Stimulated activated CD8-positive, alpha-beta memory T cell treated with anti-CD3 and anti-CD28 coated beads, Interleukin-2, amount 100 ng/mL, for 1 hour (primary cell): ENCODE results near the gene STMN3.

Source experiments
- DNase-seq, 2 donors: peaks; one replicate each; pipeline ENCODE4 v3.0.0-alpha.2; 2020; ENCODE audit warnings: low read depth in 2 of 2

Gene STMN3

DNA sequence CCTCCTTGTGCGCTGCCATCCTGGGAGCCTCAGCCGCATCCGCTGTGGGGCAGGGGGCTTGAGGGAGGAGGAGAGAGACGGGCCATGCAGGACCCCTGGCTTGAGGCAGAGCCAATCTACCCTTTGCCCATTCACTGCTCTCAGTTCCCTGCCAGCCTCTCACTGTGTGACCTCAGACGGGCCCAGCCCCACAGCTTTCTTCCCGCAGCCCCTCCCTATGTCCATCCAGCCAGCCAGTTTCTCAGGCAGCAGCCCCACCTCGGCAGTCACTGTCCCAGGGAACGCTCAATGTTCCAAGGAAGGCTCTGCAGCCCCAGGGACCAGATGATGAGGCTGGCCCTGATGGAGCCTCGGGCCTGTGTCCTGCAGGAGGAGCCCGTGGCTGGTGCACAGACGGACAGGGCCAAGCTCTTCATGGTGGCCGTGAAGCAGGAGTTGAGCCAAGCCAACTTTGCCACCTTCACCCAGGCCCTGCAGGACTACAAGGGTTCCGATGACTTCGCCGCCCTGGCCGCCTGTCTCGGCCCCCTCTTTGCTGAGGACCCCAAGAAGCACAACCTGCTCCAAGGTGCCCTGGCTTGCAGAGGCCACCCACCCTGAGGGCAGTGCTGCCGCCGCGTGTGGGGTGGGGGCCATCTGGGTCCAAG, 39.3 kb upstream of the STMN3 start:
- no peak for DNase-seq

DNA sequence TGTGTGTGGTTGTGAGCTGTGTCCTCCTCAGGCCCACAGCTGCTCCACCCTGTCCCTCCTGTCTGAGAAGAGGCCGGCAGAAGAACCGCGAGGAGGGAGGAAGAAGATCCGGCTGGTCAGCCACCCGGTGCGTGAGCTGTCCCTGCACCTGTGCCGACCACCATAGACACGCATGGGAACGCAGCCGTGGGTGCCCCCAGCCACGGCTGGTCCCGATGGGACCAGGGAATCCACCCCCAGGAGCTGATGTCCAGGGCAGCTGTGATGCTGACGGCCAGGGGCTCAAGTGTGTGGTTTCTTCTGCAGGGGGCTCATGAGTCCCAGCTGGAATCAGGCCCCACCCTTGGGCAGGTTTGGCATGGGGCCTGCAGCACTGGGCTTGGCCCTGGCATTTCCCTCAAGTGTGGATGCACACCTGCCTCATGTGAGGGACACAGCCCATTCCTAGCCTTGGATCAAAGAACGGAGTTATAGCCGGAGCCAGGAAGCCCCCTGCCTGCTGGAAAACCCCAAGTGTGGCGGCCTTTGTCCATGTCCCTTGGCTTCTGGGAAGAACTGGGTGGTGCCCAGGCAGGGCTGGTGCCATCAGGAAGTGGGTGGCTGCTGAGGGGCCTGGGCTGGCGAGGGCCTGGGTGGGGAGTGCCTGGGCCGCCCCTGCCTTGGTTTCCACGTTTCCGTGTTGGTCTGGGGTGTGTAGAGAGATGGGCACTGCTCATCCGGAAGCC, 38.6 kb upstream of the STMN3 start:
- DNase-seq: no peak

DNA sequence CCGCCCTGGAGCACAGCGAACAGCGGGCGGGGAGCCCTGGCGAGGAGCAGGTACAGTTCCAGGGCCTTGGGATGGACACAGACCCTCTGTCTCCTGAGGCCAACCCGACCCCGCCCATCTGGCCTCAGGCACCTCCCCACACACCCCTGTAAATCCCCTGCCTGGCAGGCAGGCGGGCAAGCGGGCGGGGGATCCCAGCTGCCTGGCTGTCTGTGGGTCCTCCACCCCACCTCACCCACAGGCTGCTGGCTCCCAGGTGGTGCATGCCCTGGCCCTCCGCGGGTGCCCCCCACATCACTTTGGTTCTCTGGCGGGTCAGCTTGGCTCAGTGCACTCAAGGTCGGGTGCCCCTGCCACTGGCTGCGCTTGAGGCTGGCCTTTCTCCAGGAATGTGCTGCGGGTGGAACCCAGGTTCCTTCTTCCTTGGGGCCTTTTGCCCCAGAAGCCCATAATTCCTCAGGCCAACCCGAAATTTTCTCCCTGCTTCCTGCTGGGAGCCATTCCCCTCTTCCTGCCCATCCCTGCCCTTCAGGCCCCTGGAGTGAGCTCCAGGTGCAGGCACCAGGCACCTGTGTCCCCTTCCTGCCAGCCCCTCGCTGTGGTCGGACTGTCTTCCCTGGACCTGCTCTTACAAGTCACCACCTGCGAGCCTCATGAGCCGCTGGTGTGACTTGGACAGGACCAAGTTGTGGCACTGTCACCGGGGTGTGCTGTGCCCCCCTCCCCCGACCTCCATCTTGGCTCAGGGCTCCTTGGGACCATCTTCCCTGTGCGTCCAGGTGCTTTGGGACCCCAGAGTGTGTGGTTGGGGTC, 37.9 kb upstream of the STMN3 start:
- no peak for DNase-seq

DNA sequence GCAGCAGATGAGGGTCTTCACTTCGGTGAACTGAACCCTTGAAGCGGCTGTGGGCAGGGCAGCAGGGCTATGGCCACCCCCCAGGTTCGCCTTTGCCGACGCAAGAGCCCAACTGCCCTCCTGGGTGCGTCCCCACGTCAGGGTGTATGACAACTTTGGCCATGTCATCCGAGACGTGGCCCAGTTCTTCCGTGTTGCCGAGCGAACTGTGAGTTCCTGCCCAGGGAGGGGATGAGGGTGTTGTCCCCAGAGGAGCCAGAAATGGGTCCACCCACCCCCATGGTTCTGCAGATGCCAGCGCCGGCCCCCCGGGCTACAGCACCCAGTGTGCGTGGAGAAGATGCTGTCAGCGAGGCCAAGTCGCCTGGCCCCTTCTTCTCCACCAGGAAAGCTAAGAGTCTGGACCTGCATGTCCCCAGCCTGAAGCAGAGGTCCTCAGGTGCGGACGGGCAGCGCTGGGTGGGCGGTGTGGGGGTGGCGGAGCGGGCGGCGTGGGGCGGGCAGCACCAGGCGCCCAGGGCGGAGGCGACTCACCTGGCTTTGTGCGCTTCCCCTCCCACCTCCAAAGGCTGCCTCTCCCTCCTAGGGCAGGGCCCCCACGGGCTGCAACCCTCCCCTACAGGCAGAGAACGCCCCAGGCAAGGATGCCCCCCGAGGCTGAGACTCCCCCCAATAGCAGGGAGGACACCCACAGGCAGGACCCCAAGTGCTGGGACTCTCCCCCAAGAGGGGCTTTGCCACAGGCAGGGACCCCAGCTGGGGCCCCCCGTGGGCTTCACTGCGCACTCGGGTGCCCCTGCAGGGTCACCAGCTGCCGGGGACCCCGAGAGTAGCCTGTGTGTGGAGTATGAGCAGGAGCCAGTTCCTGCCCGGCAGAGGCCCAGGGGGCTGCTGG, 37.0 kb upstream of the STMN3 start:
- DNase-seq: no peak

DNA sequence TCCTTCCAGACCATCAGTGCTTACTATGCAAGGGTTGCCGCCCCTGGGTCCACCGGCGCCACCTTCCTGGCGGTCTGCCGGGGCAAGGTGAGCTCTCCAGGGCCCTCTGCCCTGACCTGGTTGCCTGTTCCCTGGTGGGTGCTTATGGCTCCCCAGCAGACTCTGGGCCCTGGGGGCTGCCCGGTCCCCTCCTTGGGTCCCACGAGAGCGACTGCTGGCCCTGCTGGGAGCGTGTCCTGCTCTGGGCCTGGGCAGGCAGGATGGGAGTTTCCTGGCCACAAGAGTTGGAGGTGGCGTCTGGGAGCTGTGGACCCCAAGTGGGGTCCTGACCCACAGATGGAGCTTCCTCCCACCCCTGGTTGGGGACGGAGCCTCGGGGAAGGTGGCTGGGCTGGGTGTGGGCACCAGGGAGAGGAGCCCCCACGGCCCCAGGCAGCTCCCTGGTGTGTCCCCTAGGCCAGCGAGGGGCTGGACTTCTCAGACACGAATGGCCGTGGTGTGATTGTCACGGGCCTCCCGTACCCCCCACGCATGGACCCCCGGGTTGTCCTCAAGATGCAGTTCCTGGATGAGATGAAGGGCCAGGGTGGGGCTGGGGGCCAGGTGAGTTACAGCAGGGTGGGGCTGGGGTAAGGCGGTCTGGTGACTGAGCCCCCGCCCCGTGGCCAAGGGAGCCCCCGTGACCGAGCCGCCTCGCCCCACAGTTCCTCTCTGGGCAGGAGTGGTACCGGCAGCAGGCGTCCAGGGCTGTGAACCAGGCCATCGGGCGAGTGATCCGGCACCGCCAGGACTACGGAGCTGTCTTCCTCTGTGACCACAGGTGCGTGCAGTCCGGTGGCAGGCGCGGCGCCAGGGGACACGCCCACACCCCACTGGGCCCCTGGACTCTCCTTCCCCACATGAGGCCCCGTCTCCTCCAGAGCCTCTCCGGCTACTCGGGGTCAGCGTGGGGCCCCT, 36.1 kb upstream of the STMN3 start:
- DNase-seq: no peak

DNA sequence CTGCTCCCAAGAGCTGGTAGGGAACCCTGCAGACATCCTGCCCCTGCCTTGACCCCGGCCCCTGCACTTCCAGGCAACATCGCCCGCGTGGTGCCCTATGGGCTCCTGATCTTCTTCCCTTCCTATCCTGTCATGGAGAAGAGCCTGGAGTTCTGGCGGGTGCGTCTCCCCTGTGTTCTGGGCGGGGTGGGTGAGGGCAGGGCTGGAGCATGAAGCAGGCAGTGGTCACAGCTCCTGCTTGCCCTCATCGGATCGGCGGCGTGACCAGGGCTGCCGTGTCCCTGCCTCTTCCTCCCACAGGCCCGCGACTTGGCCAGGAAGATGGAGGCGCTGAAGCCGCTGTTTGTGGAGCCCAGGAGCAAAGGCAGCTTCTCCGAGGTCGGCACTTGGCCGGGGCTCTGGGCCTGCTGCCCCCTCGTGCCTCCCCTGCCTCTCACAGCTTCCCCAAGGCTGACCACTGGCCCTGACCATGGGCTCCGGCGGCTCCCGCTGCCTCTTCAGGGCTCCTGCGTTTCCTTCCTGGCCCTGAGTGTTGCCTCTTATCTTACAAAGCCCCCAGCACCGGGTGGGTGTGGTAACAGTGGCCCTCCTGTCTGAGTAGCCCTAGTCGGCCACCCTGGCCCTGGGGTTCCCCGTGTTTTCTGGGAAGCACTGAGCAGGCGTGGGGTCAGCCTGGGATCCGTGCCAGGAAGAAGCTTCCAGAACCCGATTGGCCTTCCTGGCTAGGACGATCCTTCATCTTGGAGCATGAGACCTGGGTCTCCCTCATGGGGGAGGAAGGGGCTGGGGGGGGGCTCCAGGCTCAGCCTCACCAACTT, 35.2 kb upstream of the STMN3 start:
- DNase-seq: no peak

DNA sequence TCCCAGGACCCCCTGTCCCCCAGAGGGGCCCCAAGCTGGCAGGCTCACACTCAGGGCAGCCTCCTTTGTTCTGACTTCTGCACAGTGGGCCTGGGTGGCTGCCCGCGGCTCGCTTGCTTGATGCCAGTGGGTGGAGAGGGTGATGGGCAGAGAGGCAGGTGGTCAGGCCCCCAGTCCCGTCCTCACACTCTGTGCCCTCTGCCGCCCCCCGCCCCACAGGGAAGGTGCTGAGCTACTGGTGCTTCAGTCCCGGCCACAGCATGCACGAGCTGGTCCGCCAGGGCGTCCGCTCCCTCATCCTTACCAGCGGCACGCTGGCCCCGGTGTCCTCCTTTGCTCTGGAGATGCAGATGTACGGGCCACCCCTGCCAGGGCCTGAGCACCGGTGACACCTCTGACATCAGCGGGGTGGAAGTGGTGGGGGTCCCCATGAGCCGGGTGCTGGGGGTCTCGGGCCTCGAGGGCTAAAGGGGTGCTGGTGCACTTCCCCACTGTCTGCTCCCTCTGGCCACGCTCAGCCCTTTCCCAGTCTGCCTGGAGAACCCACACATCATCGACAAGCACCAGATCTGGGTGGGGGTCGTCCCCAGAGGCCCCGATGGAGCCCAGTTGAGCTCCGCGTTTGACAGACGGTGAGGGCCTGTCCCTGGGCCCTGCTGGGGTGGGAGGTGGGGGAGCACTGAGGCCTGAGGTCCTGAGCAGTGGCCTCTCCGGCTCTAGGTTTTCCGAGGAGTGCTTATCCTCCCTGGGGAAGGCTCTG, 34.4 kb upstream of the STMN3 start:
- no peak for DNase-seq

DNA sequence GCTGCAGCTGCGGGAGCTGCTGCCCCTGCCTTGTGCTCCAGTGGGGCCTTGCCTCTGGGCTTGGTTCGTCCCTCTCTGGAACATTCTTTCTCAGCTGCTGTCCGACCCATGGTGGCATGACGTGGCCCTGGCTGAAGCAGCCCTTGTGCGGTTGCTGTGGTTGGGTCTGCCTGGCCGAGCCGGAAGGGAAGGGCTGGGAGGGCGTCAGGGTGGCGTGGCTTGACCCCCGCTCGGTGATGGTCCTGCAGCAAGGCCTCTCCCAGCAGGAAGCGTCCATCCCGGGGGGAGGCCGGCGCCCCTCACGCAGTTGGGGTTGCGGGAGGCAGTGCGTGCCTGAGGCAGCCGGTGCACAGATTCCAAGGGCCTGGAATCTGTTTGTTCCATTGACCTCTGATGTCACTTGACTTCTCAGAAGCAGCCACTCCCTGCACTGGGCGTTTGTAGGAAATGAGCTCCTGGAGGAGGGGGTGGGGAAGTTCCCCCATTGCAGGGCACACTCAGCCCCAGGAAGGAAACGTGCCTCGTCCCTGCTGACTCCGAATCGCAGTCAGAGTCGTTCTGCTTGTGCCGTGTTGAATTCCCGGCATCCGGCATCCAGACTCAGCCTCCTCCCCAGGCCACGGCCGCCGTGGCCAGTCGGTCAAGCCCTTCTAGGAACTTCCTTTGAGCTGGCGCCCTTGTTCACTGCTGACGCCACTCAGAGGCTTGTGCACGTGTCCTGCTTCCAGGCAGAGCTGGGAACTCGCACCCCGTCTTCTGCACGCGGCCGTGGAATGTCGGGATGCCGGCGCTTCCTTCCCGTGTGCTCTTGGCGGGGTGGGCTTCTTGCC, 33.5 kb upstream of the STMN3 start:
- DNase-seq: no peak

DNA sequence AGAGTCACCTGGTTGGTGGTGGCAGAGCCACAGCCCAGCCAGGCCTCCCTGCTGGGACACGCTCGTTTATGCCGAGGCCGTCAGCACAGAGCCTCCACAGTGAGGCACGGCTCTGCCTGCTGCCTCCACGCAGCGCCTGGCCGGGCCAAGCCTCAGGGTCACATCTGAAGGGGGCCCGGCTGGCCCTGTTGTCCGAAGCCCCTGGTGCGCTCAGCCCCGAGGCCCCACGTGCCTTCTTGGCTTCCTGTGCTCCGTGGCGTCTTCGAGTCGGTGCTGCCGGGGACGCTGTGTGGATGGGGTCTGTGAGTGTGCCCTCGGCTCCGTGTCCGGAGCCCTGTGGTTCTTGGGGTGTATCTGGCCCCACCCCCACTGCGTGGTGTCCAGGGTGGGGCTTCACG, 32.9 kb upstream of the STMN3 start:
- DNase-seq: no peak

DNA sequence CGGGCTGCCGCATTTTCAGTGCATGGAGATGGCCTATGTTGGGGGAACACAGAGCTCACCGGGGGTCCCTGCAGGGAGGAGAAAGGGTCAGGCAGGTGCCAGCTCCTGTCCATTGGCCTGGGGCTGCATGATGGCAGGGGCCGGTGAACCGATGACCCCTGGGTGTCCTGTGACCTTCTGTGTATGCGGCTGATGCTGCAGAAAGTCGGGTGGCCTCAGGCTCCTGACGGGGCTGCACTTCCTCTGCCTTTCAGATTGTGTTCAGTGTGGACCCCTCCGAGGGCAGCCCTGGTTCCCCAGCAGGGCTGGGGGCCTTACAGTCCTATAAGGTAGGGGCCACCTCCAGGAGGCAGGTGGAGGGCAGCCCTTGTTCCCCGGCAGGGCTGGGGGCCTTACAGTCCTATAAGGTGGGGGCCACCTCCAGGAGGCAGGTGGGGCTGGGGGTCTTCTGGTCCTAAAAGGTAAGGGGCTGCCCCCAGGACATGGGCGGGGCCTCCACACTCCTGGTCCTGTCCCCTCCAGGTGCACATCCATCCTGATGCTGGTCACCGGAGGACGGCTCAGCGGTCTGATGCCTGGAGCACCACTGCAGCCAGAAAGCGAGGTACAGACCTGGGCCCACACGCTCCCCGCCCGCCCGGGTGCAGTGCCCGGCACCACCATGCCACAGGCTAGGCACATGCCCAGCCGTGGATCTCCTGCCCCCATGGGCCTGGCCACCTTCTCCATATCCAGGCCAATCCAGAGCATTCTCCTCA, 32.2 kb upstream of the STMN3 start:
- DNase-seq: no peak

DNA sequence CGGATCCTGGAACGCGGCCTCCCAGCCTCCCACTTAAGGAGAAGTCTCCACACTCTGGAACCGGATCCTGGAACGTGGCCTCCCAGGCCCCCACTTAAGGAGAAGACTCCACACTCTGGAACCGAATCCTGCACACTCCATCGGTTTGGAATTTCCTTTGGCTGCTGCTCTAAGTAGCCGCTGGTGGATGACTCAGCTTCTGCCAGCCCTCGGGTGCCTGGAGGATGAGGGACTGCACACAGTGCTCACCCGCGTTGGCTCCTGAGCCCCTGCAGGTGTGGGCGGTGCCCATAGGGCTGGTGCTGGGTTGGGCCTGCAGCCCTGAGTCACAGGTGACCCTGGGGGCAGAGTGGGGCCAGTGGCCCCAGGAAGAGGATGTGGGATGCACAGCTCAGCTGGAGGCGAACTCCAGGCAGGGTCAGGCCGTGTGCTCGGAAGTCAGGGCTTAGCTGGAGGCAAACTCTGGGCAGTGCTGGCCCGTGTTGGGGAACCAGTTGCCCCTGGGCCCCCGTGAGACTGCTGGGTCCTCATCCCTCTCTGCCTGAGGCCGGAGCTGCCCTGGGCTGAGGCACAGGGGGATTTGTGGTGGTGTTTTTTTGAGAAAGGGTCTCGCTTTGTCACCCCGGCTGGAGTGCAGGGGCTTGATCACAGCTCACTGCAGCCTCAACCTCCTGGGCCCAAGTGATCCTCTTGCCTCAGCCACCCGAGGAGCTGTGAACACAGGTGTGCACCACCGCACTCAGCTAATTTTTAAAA, 29.3 kb upstream of the STMN3 start:
- DNase-seq: no peak

DNA sequence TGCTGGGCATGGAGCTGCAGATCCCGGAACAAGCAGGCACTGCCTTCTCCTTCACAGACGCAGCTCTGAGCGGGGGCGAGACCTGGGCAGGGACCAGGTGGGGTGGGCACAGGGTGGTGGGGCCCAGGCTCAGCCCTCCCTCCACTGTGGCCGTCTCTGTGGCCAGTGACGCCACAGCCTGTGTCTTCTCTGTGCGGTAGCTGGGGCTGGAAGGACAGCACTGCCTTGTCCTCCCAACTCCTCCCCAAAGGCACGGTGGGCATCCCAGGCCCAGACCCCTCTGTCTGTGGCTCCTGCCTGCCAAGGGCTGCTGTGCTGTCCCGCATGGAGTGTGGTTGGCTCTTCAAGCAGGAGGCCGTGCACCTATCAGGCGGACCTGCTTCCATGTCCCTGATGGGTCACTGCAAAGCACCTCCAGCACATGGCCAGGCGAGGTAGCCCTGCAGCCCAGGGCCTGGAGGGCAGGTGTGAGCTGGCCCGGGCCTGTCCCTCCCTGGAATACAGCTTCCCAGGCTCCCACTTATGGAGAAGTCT, 28.5 kb upstream of the STMN3 start:
- DNase-seq: no peak

DNA sequence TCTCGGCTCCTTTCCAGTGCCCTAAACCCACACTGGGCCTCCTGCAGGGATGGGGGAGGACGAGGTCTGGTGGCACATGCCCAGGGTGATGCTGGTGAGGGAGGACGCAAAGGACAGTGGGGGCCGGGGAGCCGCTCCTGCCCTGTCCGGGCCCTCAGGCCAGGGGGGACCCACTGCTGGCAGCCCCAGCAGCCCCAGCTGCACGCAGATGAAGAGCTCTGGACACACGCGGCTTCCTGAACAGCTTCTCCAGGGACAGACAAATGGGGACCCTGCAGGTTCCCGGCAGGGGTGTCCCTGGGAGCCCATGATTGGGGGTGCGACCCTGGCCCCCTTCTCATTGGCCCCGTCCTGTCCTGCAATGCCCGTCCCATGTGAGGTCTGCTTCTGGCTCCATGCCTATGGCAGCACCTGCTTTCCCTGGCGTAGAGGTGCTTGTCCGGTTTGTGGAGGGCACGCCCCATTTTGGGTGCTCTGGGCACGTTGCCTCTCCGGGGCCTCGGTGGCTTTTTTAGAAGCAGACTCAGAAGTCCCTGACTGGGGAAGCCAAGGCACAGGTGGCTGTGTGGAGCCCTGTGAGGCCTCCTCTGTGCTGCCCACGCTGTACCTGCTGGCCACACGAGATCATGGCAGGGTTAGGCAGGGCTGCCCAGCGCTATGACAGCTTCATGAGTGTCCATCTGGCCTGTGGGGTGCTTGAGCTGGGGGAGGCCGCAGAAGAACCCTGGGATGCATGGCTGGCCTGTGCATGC, 27.8 kb upstream of the STMN3 start:
- DNase-seq: no peak

DNA sequence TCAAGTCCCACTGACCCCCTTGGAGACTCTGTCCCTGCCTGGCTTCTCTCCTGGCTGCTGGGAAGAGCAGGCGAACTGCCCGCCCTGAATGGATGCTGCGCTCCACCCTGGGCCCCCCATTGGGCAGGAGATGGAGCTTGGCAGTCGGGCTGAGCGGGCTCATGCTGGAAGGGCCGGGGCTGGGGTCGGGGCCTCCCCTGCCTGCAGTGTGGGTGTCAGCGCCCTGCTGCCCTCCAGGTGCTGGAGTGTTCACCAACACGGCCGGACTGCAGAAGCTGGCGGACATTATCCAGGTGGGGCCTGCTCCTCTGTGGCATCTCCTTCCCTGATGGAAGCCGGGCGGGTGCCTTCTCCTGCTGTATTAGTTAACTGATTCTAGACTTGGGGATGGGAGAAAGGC, 27.2 kb upstream of the STMN3 start:
- no peak for DNase-seq

DNA sequence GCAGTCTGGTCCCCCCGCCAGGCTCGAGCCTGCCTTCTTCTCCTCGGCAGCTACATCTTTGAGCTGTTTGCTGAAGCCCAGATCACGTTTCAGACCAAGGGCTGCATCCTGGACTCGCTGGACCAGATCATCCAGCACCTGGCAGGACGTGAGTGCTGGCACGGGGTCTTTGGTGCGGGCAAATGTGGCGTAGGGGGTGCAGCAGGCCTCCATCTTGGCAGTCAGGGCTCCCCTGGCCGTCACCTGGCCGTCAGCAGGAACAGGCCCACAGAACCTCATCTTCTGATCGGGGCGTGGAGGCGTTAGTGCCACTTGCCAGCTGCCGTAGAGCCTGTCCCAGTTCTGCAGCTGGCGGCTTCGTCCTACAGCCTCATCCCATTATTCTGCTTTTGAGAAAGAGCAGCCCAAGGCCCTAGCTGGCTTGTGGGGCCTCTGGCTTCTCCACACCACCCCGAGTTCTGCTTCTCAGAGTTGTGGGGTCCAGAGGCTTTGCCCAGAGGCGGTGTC, 26.6 kb upstream of the STMN3 start:
- DNase-seq: no peak
